Mesothelial cell of epicardium (in vitro differentiated cells): ENCODE measurements around the gene ACBD3. TPM values are rescaled to one million over a fixed set of nuclear protein-coding genes. Genes with fewer than 3 reads are reported as not detected.

Source experiments
- DNase-seq, 2 experiments: peaks; one replicate each; pipeline ENCODE4 v3.0.0; 2021; ENCODE audit warnings: low spot score in 2 of 2; ENCODE audit not compliant: unreplicated experiment in 2 of 2
- H3K27ac Mint-ChIP-seq: 2 replicates; pipeline ENCODE4 v1.8.0; 2021; ENCODE audit warnings: mixed read lengths
- H3K27me3 Mint-ChIP-seq: 2 replicates; pipeline ENCODE4 v1.8.0; 2021; ENCODE audit warnings: low read depth, mixed read lengths
- H3K36me3 Mint-ChIP-seq: 2 replicates; pipeline ENCODE4 v1.8.0; 2021; ENCODE audit warnings: mixed read lengths
- H3K4me1 Mint-ChIP-seq: 2 replicates; pipeline ENCODE4 v1.8.0; 2021; ENCODE audit warnings: mixed read lengths
- H3K4me3 Mint-ChIP-seq: 2 replicates; pipeline ENCODE4 v1.8.0; 2021; ENCODE audit warnings: mild to moderate bottlenecking, moderate library complexity, mixed read lengths
- H3K9me3 Mint-ChIP-seq: 2 replicates; pipeline ENCODE4 v1.8.0; 2021; ENCODE audit warnings: mixed read lengths
- total RNA-seq: library from RNA; stranded (reverse); gene quantifications from 3 replicates; pipeline ENCODE4 v1.2.1, GENCODE V29; 2021
- TF ChIP-seq, protein P1 (sequence below): fragments of 200-600 bp; sonication (generic); IDR thresholded peaks from one replicate; pipeline ENCODE4 v1.5.0; 2021; ENCODE audit warnings: antibody characterized with exemption; ENCODE audit not compliant: unreplicated experiment

ACBD3 gene
- total RNA-seq, 1 donor from 2014 or later: 44.7 TPM

DNA sequence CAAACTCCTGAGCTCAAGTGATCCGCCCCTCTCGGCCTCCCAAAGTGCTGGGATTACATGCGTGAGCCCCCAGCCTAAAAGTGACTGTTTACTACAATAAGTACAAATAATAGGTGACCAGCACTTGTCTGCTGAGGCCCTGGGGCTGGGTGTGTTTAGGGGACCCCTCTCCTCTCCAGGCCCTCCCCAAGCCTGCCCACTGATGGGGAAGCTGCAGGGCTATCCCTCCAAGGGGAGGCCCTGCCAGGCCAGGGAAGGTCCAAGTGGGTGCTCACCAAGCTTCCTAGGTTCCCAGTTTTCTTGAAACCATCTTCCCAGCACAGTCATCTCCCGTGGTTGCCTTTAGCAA is 63.4 kb downstream of the ACBD3 start:
- Mint-ChIP-seq H3K27ac (no peak overlapping the region), H3K4me3 (peak overlapping the region; percentile 72), H3K27me3 (peaks cover 7% of the 10 kb centered on the region), H3K36me3 (no peaks in the 10 kb centered on the region), H3K9me3 (no peaks in the 10 kb centered on the region), H3K4me1 (peaks cover 29% of the 10 kb centered on the region)
- no peak for DNase-seq
- TF ChIP-seq, protein P1, sequence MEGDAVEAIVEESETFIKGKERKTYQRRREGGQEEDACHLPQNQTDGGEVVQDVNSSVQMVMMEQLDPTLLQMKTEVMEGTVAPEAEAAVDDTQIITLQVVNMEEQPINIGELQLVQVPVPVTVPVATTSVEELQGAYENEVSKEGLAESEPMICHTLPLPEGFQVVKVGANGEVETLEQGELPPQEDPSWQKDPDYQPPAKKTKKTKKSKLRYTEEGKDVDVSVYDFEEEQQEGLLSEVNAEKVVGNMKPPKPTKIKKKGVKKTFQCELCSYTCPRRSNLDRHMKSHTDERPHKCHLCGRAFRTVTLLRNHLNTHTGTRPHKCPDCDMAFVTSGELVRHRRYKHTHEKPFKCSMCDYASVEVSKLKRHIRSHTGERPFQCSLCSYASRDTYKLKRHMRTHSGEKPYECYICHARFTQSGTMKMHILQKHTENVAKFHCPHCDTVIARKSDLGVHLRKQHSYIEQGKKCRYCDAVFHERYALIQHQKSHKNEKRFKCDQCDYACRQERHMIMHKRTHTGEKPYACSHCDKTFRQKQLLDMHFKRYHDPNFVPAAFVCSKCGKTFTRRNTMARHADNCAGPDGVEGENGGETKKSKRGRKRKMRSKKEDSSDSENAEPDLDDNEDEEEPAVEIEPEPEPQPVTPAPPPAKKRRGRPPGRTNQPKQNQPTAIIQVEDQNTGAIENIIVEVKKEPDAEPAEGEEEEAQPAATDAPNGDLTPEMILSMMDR: no peak

DNA sequence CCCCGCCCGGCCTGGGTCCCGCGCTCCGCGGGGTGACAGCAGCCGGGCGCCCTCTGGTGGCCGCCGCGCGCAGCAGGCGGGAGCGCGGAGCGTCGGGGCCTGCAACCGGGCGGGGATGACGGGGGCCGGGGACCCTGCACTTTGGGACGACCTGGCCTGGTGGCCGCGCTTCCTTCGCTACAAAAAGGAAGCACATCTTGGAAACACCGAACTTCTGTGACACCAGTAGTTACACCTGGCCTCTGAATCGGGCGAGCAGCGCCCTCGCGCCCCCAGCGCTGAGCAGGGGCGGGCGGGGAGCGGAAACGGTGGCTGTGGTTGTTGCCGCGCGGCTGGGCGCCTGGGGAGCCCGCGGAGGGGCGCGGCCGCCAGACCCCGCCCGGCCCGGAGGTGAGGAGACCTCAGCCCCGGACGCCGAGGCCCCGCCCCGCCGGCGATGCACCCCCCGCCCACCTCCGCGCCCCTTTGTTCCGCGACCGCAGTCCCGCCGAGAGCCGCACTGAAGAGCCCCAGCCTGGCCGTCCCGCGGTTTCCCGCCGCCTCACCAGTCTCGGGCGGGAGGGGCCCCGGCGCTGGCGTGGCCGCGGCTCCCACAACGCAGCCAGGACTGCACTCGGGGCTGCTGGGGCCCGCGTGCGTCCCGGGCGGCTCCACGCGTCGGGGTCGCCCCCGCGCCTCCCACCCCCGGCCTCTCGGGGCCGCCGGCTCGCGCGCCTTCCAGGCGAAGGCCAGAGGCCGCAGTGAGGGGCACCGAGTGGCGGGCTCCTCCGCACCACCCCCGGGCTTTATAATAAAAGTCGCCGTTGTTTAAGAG is 64.7 kb downstream of the ACBD3 start:
- TF ChIP-seq, protein P1: peak; percentile 85
- no peaks in the 10 kb centered on the region for H3K9me3 Mint-ChIP-seq
- H3K27me3 Mint-ChIP-seq: peaks cover 7% of the 10 kb centered on the region
- peak overlapping the region; percentile 72 for H3K4me3 Mint-ChIP-seq
- H3K36me3 Mint-ChIP-seq: no peaks in the 10 kb centered on the region
- DNase-seq: peak; percentile 64 to 81
- H3K27ac Mint-ChIP-seq: no peak overlapping the region
- peaks cover 23% of the 10 kb centered on the region for H3K4me1 Mint-ChIP-seq

DNA sequence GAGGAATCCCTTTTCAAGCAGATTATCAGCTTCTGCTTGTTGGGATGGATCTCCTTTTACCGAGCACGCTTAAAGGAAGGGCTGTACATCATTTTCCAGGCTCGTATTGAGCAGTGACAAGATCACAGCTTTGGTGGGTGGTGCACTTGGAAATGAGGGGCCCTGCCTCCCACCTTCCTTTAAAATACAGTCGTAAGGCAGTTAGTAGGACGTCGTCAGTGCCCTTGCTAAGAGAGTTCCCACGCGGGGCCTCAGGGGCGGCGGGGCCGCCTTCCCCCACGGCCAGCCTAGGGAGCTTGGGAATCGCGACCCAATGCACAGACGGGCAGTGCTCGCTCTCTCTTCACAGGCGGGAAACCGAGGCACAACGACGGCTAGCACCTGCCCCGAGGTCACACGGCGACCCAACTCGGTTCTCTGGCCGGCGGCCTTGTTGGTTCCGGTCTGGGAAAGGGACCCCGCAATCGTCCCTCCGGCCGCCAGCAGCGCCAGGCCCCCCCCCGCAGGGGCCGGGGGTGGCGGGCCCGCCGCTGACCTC is 65.4 kb downstream of the ACBD3 start:
- TF ChIP-seq, protein P1: no peak
- Mint-ChIP-seq H3K27ac (peak overlapping the region; percentile 66), H3K4me1 (peaks cover 23% of the 10 kb centered on the region), H3K27me3 (peaks cover 7% of the 10 kb centered on the region), H3K4me3 (peak overlapping the region; percentile 77), H3K36me3 (no peaks in the 10 kb centered on the region), H3K9me3 (no peaks in the 10 kb centered on the region)
- no peak for DNase-seq

DNA sequence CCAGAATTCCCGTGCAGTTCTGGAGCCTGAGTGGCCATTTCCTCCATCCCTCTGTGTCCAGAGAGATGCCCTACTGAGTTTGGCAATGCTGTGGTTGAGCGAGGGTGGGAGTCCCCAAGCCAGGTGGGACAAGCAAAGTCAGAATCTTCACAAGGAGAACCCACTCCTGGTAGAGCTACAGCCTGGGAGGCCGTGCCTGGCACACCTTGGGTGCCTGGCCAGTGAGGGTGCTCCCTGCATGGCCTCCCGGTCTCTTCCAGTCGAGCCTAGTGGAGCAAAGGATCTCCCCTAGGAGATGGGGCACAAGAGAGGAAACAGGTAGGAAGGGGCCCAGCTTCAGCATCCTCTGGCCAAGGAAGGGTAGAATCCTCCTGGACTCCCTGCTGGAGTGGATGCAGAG is 66.1 kb downstream of the ACBD3 start:
- peak overlapping the region; percentile 77 for H3K4me3 Mint-ChIP-seq
- TF ChIP-seq, protein P1: no peak
- peaks cover 7% of the 10 kb centered on the region for H3K27me3 Mint-ChIP-seq
- DNase-seq: no peak
- no peak overlapping the region for H3K27ac Mint-ChIP-seq
- H3K9me3 Mint-ChIP-seq: no peaks in the 10 kb centered on the region
- no peaks in the 10 kb centered on the region for H3K36me3 Mint-ChIP-seq
- peaks cover 22% of the 10 kb centered on the region for H3K4me1 Mint-ChIP-seq

DNA sequence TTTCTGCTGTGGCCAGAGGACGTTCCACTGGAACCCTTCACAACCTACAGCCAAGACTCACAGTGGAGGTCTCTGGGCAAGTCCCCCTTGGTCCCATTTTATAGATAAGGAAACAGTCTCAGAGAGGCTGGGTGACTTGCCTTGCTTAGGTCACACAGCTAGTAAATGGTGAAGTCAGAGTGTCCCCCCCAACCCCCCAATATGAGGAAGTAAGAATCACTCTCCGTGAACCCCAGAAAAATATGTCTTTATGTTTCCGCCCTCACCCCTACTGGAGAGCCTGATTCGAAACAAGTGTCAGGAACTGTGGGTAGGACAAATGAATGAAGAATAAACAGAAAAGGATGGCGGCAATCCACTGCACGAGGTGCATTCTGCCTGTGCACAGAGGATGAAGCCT is 67.4 kb downstream of the ACBD3 start:
- TF ChIP-seq, protein P1: no peak
- peaks cover 17% of the 10 kb centered on the region for H3K4me1 Mint-ChIP-seq

More for the DNA sequence above, 67.4 kb downstream of the ACBD3 start:
- H3K27ac Mint-ChIP-seq: no peak overlapping the region
- no peaks in the 10 kb centered on the region for H3K36me3 Mint-ChIP-seq
- no peaks in the 10 kb centered on the region for H3K9me3 Mint-ChIP-seq
- peaks cover 6% of the 10 kb centered on the region for H3K27me3 Mint-ChIP-seq
- no peak for DNase-seq
- H3K4me3 Mint-ChIP-seq: no peak overlapping the region
